Inferior parietal cortex (tissue), 1 donor: ENCODE data around the gene PCGF2.
A peak's percentile ranks its signal among the peaks of the same experiment; 100 is the strongest.
"Not testable (repeated sequence)": the region's sequence is repeated elsewhere in the genome, so short reads cannot be mapped to it uniquely, and the experiment has no call there.

Experiments
- DNase-seq: peaks from one replicate; pipeline ENCODE4 v3.0.0-alpha.2; 2016; ENCODE audit errors: extremely low spot score

PCGF2 gene

DNA sequence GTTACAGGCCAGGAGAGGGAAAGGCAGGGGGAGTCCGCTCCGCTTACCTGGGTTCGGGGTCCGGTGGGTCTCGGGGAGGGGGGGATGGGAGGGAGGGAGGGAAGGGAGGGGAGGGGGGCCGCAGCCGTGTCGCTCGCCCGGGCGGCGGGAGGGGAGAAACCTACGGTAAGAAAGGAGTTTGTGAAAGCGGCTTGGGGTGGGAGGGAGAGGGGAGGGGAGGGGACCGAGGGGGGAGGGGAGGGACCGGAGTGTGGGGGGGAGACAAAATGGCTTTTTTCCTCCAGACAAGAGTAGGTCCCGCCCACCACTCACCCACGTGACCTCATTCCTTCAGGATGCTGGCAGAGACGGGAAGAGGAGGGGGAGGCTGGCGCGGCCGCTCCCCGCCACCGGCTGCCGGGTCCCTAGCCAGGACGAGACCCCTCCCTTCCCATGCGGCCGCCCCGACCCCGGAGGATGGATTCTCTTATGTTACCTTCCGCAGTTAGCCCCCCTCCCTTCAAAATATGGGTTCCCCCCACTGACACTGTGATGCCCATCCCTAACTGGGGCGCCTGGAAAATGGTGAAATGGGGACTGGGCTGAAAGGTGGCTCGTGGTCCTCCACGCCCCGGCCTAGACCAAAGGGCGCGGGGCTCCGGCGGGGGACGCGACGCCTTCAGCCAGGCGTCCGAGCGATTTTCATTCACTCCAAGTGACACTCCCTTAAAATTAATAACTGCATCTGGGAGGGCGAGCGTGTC lies at the start of gene PCGF2:
TSS of gene PCGF2 (minus strand) at position 188 of the 743 bp plus-strand sequence. CDS start 7,934 bp downstream, outside the sequence.
- DNase-seq = peak; percentile 66

DNA sequence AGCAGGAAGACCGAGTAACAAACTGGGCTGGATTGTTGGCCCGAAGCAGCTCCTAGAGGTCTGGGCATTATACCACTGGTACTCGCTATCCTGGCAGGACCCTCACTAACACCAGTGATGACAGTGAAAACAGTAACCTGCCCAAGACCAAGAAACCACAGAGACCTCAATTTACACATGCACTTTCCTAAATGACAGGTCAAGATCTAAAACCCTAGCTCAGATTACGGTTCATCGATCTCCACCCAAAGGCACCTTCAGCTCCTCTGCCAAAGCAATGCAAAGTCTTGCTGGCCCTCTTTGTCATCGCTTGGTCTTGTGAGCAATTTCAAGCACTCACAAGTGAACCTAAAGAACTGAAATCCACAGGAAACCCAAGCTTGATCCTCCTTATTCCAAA lies 49.7 kb upstream of the PCGF2 start:
- no peak for DNase-seq

DNA sequence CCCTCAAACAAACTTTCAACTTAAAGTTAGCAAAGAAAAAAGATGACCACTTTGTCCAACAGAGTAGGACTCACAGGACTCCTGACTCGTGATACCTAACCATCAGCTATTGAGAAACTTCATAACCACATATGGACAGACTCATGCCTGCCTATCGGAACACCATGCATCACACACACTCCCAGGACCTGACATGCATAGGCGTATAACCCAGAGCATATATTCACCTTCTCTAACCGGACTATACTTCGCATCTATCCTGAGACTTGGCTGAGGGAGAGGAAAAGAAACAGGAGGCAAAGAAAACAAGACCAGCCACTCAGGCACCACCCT lies 49.0 kb upstream of the PCGF2 start:
- DNase-seq = no peak

DNA sequence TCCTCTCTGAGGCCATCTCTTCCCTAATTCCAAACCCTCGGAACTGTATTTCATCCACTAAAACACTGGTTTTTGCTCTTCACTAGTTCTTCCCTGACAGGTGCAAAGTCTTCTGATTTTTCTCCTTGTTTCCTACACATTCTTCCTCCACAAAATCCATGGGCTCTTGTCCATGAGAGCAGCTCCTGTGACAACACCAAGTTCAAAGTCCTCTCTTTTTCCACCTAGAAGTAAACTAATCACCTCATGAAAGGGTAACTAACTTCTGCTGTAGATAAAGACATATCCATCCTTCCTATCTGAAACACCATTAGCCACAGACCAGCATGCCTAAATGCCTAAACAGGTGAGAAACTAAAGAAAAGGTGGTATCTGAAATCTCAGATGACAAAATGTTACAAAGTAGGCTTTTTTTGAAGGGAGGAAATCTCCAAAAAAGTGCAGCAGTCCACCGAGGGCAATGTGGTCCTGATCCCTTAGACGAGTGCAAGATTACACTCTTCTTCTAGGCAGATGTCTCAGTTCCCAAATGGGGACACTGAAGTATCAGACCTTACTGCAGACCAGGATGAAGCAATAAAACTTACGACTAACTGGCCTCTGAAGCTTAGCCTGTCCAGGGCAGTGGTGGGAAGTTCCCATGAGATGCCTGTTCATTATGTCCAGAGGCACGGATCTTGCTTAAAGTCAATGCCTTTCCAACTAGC lies 48.5 kb upstream of the PCGF2 start:
- DNase-seq = no peak

DNA sequence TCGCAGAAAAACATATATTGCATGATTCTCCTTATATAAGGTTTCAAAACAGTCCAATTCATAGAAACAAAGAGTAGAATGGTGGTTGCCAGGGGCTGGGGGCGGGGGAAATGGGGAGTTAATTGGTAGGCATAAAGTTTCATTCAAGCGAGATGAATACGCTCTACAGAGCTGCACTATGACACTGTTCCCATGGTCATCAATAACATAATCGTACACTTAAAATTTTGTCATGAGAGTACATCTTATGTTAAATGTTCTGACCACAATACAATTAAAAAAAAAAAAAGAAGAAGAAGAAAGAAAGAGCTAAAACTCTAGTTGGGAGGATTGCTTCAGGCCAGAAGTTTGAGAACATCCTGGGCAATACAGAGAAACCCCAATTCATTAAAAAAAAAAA lies 46.1 kb upstream of the PCGF2 start:
- no peak for DNase-seq

DNA sequence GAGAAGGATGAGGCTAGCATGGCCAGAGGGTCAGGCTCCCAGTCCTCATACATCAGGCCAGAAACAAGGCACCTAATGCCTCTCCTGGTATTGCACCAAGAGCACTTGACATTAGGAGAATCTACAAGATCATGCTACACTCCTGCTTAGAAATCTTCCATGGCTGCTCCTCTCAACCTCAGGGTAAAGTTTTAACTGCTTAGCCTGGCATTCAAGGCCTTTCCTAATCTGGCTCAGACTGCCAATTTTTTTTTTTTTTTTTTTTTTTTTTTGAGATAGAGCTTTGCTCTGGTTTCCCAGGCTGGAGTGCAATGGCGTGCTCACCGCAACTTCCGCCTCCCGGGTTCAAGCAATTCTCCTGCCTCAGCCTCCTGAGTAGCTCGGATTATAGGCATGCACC lies 43.0 kb upstream of the PCGF2 start:
- no peak for DNase-seq

DNA sequence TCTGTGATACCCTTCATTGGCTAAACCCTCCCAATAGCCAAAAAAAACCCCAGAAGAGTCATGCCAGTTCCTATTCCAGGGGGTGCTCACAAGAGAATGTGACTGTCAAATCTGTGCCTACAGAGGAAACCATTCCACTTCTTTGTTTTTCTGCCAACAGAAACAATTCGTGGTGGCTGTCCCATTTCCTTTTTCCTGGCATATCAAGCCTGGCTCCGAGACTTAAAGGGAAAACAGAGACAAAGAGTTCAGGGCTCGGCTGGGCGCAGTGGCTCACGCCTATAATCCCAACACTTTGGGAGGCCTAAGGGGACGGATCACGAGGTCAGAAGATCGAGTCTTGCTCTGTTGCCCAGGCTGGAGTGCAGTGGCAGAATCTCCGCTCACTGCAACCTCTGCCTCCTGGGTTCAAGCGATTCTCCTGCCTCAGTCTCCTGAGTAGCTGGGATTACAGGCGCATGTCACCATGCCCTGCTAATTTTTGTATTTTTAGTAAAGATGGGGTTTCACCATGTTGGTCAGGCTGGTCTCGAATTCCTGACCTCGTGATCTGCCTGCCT lies 42.1 kb upstream of the PCGF2 start:
- not testable (repeated sequence) for DNase-seq

DNA sequence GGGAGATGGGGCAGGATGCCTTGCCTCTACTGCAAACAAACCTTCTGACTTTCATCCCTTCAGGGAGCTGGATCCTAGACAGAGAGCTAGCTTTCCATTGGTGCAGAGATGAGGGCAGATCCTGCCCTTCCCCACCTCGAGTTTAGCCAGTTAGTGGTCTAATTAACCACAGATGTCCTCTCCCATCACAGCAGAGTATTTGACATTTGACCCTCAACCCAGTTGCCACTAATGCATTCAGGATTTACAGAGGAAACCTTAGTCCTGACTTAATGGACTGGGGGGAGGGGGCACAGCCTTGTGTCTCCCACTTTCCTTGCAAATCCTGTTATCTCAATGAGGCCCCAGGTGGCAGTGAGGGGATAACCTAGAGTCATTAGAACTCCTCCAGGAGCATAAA lies 41.0 kb upstream of the PCGF2 start:
- no peak for DNase-seq

DNA sequence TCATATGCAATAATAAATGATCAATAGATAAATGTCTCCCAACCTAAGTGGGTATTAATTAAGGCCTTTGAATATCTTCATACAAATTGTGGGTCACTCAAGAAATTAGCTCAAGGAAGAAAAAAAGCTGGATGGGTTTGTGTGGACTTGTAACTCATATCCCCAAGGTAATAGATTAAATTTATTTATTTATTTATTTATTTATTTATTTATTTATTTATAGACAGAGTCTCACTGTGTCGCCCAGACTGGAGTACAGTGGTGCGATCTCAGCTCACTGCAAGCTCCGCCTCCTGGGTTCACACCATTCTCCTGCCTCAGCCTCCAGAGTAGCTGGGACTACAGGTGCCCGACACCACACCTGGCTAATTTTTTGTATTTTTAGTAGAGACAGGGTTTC lies 39.9 kb upstream of the PCGF2 start:
- DNase-seq = not testable (repeated sequence)

DNA sequence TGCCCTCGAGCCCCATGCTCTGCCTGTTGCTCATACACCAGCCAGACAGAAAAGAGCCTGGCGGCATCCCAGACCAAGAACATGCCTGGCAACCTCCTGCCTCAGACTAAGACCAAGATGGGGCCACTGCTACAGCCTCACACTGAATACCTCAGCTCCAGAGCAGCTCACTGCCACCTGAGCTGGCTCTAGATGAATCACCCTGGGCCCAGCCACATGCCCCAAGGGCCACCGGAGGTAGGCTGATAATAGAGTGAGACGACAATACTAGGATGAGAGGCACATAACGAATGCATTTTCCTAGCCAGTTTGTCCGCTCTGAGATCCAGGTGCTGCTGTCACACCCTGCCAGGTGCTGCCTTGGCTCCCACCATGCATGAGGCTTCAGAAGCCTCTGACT lies 38.2 kb upstream of the PCGF2 start:
- DNase-seq = no peak

DNA sequence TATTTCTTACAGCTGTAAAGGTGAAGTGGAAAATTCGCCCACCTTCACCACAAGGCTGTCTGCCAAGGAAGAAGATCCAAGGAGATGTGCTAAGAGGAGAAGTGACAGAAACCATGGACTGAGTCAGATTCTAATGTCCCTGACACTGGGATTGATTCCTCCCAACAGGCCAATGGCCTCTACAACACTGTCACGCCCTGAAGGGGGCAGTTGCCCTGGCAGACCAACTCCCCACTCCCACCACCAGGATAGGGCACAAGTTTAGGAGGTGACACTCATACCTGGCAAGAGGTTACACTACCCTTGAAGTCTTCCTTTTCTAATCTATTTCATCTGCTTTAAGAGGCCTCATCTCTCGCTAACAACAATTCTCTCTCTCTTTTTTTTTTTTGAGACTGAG lies 35.1 kb upstream of the PCGF2 start:
- DNase-seq = no peak

DNA sequence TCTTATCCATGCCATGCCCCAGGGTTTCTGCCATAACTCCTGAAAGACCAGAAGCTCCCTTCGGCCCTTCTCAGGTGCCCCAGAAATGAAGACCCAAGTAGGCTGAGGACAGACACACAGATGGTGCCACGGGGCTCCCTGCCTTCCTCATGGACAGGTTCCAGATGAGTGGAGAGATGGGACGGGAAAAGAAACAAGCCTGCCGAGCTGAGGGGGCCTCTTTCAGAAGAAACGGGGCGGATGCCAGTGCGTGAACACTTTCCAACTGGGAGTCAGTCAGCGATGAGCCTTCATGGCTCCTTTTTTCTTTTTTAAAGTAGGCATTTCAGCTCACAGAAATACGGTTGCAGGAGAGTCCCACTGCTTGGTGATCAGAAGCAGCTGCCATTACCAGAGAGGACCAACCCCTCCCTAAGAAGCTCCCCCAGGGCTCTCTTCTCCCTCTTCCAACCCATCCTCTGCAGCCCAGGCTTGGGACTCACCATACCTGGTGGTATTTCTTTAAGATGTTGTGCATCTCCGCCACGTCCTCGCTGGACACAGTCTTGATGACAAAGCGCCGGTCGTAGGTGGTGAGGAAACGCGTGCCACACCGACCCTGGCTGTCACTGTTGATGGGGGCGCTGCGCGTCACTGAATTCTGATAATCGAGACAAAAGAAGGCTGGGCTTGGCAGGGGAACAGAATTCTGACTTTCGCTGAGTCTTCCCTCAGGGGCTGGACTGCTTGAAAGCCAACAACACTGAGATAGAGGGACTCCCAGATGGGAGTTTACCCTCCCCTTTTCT lies 32.0 kb upstream of the PCGF2 start:
- no peak for DNase-seq

DNA sequence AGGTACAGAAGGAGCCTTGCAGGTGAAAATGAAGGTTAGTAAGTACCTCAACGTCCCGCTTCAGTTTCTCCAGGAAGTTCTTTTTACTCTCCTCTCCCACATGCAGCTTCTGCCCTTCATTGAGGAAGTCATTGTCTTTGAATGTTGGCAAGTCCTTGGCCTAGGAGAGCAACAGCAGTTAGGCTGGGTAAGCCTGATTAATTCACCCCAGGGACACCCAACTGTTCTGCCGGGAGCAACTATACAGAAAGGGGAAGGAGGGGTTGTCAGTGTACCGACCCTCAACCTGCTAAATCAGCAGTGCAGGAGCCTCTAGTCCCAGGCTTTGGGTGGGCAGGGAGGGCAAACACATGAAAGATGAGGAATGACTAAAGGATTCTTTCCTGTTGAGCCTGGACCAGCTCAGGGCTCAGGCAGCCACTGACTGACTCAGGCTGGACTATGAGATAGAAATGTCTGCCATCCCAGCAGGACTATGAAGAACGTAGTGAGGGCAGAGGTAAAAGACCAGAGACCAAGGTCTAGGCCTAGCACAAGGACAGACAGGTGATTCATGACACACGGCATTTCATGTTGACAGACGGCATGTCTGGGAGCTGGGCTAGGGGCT lies 29.6 kb upstream of the PCGF2 start:
- no peak for DNase-seq

DNA sequence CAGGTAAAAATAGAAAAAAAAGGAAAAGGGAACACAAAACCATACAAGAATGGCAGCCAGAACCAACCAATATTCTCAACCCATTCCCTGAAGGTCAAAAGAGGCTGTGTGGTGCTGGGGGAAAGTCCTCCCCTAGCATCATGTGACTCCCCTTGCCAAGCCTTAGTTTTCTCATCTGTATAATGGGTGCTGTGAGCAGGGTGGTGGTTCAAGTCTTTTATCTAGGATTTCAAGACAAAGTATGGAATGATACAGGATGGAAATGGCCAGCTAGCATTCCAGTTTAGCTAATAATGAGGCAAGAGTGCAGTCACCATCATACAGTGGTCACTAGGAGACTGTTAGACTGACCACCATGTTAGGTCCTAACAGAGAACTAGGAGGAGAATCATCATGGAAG lies 25.1 kb upstream of the PCGF2 start:
- DNase-seq = no peak

DNA sequence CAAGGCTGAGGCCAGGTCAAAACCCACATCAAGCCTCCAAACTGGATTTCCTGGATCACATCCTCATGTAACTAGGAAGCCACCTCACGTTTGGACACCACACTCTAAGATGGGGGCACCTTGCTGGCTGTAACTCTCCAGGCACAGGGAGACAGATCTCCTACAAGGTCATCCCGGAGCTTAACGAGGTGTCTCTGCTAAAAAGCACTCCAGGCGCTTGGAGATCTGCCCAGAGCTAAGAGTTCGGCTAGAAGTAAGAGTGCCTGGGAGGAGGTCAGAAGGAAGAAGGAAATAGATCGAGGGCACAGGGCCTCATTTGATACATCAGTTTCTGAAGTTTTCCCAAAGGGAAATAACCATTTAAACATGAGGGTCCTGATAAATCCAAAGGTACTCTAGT lies 20.3 kb upstream of the PCGF2 start:
- no peak for DNase-seq

DNA sequence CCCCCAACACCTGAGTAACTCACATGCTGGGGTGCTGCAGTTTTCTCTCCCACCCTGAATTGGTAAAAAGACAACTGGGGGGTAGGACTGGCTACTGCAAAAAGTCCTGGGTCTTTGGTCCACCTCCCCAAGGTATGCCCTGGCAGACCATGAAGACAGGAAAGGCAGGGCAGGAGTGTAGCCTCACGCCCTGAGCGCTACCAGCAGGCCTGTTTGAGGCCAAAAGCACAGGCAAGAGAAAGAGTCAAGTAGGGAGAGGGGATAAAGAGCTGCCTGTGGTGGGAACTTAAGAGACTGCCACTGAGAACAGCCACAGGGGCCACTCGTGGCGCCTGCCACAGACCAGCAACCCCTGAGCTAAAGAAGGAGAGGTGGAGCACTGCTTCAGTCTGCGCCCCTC lies 18.2 kb upstream of the PCGF2 start:
- DNase-seq = no peak

DNA sequence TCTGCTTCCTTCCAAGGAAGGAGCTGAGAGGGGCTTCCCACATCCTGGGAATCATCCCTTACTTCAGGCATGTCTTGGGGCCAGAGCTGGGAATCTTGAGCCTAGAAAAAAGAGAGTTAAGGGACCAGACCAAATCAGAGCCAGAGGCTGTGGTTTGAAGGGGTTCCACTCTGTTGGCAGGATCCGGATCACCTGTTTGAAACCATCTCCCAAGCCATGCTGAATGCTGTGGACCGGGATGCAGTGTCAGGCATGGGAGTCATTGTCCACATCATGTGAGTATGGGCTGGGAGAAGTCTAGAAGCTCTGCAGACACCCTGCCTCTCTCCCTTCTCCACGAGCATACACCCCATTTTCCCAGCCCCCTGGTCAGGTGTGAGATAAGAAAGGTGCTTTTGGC lies 14.1 kb upstream of the PCGF2 start:
- DNase-seq = no peak

DNA sequence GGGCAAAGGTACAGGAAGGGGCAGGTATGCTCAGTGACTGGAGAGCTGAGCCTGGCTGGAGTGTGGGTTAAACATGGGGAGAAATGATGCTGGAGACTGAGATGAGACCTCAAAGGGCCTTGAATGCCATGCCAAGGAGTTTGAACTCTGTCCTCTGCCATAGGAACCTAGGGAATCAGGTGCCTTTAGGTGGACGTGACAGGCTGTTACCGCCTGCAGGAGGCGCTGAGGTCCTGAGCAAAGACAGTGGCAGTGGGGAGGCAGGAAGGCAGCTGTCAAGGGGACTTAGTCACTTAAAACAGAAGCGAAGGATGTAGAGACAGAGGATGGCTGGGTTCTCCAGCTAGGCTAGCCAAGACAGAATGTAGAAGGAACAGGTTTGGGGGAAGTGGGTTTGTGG lies 13.5 kb upstream of the PCGF2 start:
- DNase-seq = no peak

DNA sequence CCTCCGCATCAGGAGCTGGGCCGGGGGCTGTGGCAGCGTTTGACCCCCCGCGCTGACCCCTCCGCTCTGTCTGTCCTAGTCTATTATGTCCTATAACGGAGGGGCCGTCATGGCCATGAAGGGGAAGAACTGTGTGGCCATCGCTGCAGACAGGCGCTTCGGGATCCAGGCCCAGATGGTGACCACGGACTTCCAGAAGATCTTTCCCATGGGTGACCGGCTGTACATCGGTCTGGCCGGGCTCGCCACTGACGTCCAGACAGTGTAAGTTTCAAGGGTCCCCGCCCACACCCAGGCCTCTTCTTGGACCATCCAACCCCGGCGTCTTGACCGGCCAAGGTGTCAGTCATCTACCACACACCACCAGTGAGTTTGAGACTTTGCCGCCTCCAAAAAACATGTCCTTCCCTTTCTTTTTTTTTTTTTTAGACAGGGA lies 5.0 kb upstream of the PCGF2 start:
- DNase-seq = no peak

DNA sequence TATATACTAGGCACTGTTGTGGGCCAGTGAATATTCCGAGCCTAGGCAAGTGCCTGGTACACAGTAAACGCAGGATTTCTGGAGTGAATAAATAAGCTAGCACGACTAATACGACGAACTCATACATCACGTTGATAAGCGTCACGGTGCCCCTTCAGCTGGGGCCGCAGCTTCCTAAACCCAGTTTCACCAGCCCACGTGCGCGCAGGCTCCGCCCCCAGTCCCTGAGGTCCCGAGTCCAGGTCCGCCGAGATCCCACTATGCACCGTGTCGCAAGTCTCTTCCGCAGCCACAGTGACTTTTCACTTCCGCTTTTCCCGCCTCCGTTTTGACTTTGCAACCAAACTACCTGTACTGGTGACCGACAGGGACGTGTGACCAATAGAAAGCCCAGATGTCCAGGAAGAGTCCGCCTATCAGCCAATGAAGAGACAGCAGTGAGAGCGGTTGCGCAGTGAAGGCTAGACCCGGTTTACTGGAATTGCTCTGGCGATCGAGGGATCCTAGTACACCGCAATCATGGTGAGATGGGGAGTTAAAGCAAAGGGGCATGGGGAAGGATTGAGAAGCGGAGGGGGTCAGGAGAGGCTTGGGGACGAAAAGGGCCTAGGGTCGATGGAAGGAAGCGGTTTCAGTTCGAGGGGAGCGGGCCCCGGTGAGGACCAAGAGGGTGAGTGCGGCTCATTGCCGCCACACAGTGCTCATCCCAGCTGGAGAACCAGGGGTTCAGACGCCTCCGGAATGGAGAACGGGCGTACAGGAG lies 4.4 kb upstream of the PCGF2 start, which contains the start of gene PSMB3:
TSS of gene PSMB3 (plus strand) at position 434 of the 763 bp plus-strand sequence. CDS start at position 520, 86 bp downstream.
- peak; percentile 100 for DNase-seq

DNA sequence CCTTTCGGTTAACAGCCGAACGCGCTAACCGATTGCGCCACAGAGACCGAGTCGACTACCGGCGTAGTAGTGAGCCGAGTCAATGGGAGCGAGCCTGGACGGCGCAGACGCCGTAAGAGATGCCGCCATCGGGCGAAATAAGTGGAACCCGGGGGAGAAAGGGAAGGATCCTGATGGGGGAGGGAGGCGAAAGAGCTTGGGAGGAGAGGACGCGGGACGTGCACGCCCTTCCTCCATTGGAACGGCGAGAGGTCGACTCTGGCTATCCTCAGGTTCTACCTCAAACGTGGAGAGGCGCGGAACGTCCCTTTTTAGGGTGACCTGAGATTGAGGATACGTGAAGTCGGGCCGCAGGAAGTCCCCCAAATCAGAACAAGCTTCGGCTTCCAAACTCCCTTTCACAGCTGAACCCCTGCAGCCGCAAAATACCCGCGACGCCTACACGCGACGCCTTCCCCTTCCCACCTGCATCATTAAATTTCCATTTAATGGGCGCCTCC lies 3.7 kb upstream of the PCGF2 start:
- DNase-seq = peak; percentile 85
